ENCODE measurements around the gene BRPF1.

BRPF1 gene

GRCh38 chr3:9727743-9728142, 3.8 kb upstream of the BRPF1 start:
- intact Hi-C loops (cut with DNase I) = no loop called here
- DNase-seq = peak in 2 of 42 donors; percentile 34 to 55

GRCh38 chr3:9729419-9729818, 2.1 kb upstream of the BRPF1 start:
- intact Hi-C loops (cut with DNase I) = no loop called here
- DNase-seq = no peak

GRCh38 chr3:9730657-9731205, 804 bp upstream of the BRPF1 start:
- intact Hi-C loops (cut with DNase I) = loop anchor here (2.0 to 5.0 kb wide), 2 partner anchors 18 to 62 kb away; partner anchors contain the start of genes ARPC4, OGG1 and TADA3
- no peak for DNase-seq

GRCh38 chr3:9732080-9732739, 675 bp downstream of the BRPF1 start:
- intact Hi-C loops (cut with DNase I) = loop anchor here (5.0 kb wide), 1 partner anchor 60 kb away; the partner anchor contains the start of genes ARPC4 and TADA3
- peak in 7 of 42 donors; percentile 13 to 47 (median 21) for DNase-seq

GRCh38 chr3:9732740-9733115, 1.2 kb downstream of the BRPF1 start:
- DNase-seq = no peak
- intact Hi-C loops (cut with DNase I) = loop anchor here (5.0 kb wide), 1 partner anchor 60 kb away; the partner anchor contains the start of genes ARPC4 and TADA3

GRCh38 chr3:9736831-9737230, 5.3 kb downstream of the BRPF1 start:
- intact Hi-C loops (cut with DNase I) = no loop called here
- peak in 41 of 42 donors; percentile 33 to 93 (median 70) for DNase-seq

GRCh38 chr3:9739181-9739580, 7.6 kb downstream of the BRPF1 start:
- DNase-seq = no peak
- intact Hi-C loops (cut with DNase I) = no loop called here

GRCh38 chr3:9742560-9742959, 11.0 kb downstream of the BRPF1 start:
- DNase-seq = no peak
- intact Hi-C loops (cut with DNase I) = loop anchor here (10.0 kb wide), 1 partner anchor 88 kb away; no protein-coding TSS in a partner anchor

GRCh38 chr3:9743548-9743947, 12.0 kb downstream of the BRPF1 start:
- intact Hi-C loops (cut with DNase I) = loop anchor here (10.0 kb wide), 1 partner anchor 89 kb away; no protein-coding TSS in a partner anchor
- DNase-seq = no peak

- intact Hi-C loops (cut with DNase I) = loop anchor here (10.0 kb wide), 1 partner anchor 89 kb away; no protein-coding TSS in a partner anchor
- DNase-seq = no peak
Measured at GRCh38 chr3:9744162-9744561, 12.6 kb downstream of the BRPF1 start.

GRCh38 chr3:9745521-9745920, 14.0 kb downstream of the BRPF1 start:
- intact Hi-C loops (cut with DNase I) = loop anchor here (5.0 to 10.0 kb wide), 2 partner anchors 47 to 91 kb away; partner anchors contain the start of genes ARPC4 and TADA3
- no peak for DNase-seq

GRCh38 chr3:9746330-9746729, 14.8 kb downstream of the BRPF1 start:
- intact Hi-C loops (cut with DNase I) = loop anchor here (5.0 to 10.0 kb wide), 2 partner anchors 46 to 92 kb away; partner anchors contain the start of genes ARPC4 and TADA3
- peak in 3 of 42 donors; percentile 26 to 46 (median 41) for DNase-seq

- intact Hi-C loops (cut with DNase I) = loop anchor here (5.0 to 10.0 kb wide), 2 partner anchors 45 to 92 kb away; partner anchors contain the start of genes ARPC4 and TADA3
- no peak for DNase-seq
Measured at GRCh38 chr3:9747267-9747666, 15.7 kb downstream of the BRPF1 start.

GRCh38 chr3:9748031-9748430, 16.5 kb downstream of the BRPF1 start:
- intact Hi-C loops (cut with DNase I) = loop anchor here (2.0 to 10.0 kb wide), 3 partner anchors 17 to 93 kb away; partner anchors contain the start of genes ARPC4, BRPF1 and TADA3
- no peak for DNase-seq

- peak in 3 of 42 donors; percentile 20 to 33 (median 21) for DNase-seq
- intact Hi-C loops (cut with DNase I) = loop anchor here (2.0 to 10.0 kb wide), 3 partner anchors 18 to 94 kb away; partner anchors contain the start of genes ARPC4, BRPF1 and TADA3
Measured at GRCh38 chr3:9749296-9749644, 17.7 kb downstream of the BRPF1 start.

GRCh38 chr3:9749645-9750555, 18.4 kb downstream of the BRPF1 start, which contains the start of gene OGG1:
OGG1 (plus strand) TSS chr3:9749952; CDS start chr3:9750287, 335 bp downstream.
- DNase-seq = peak; percentile 93 to 99 (median 97)
- intact Hi-C loops (cut with DNase I) = loop anchor here (2.0 to 10.0 kb wide), 4 partner anchors 19 to 95 kb away; partner anchors contain the start of genes ARPC4, BRPF1, CAMK1 and TADA3

GRCh38 chr3:9750556-9751411, 19.2 kb downstream of the BRPF1 start:
- DNase-seq = peak in 1 of 42 donors; percentile 30
- intact Hi-C loops (cut with DNase I) = loop anchor here (2.0 kb wide), 1 partner anchor 18 kb away; the partner anchor contains the start of gene CAMK1

GRCh38 chr3:9754678-9755077, 23.1 kb downstream of the BRPF1 start:
- no peak for DNase-seq
- intact Hi-C loops (cut with DNase I) = no loop called here
